GM18907 (cell line): Measurements from ENCODE around the gene ORAI3.
"Not testable (repeated sequence)": the region's sequence is repeated elsewhere in the genome, so short reads cannot be mapped to it uniquely, and the experiment has no call there.

Experiments used
- ATAC-seq: cut with Tn5 transposase; IDR thresholded peaks from one replicate; pipeline ENCODE4 v1.9.1; 2021; ENCODE audit warnings: mild to moderate bottlenecking, moderate library complexity; ENCODE audit not compliant: unreplicated experiment

ORAI3 gene

GRCh38 chr16:30923554-30924075, 25.3 kb upstream of the ORAI3 start, which contains the start of gene FBXL19:
FBXL19 (plus strand) TSS chr16:30923572; CDS start chr16:30925755, 2,183 bp downstream.
- no peak for ATAC-seq

GRCh38 chr16:30924076-30924912, 24.6 kb upstream of the ORAI3 start:
- ATAC-seq, result no peak

- no peak for ATAC-seq
Observed at GRCh38 chr16:30924913-30925631, 23.8 kb upstream of the ORAI3 start.

GRCh38 chr16:30925632-30925987, 23.3 kb upstream of the ORAI3 start:
- ATAC-seq, result no peak

GRCh38 chr16:30925995-30926811, 22.7 kb upstream of the ORAI3 start:
- no peak for ATAC-seq

GRCh38 chr16:30926937-30927788, 21.7 kb upstream of the ORAI3 start:
- ATAC-seq, result no peak

GRCh38 chr16:30927789-30928378, 21.0 kb upstream of the ORAI3 start:
- ATAC-seq, result no peak

- ATAC-seq, result no peak
Observed at GRCh38 chr16:30928390-30928789, 20.5 kb upstream of the ORAI3 start.

GRCh38 chr16:30929167-30929566, 19.7 kb upstream of the ORAI3 start:
- no peak for ATAC-seq

GRCh38 chr16:30930160-30930571, 18.7 kb upstream of the ORAI3 start:
- ATAC-seq, result no peak

- ATAC-seq, result no peak
Observed at GRCh38 chr16:30931068-30931650, 17.7 kb upstream of the ORAI3 start.

GRCh38 chr16:30934827-30935557, 13.9 kb upstream of the ORAI3 start:
- ATAC-seq, result no peak

GRCh38 chr16:30937692-30938091, 11.2 kb upstream of the ORAI3 start:
- ATAC-seq, result no peak

GRCh38 chr16:30939571-30939970, 9.3 kb upstream of the ORAI3 start:
- ATAC-seq, result not testable (repeated sequence)

GRCh38 chr16:30941600-30942425, 7.1 kb upstream of the ORAI3 start:
- peak; percentile 87 for ATAC-seq

GRCh38 chr16:30942426-30942806, 6.5 kb upstream of the ORAI3 start:
- ATAC-seq, result no peak

- no peak for ATAC-seq
Observed at GRCh38 chr16:30944352-30944751, 4.5 kb upstream of the ORAI3 start.
